ENCODE results near the gene BLCAP.
"Not testable (repeated sequence)": the region's sequence is repeated elsewhere in the genome, so short reads cannot be mapped to it uniquely, and the experiment has no call there.

The BLCAP gene

DNA sequence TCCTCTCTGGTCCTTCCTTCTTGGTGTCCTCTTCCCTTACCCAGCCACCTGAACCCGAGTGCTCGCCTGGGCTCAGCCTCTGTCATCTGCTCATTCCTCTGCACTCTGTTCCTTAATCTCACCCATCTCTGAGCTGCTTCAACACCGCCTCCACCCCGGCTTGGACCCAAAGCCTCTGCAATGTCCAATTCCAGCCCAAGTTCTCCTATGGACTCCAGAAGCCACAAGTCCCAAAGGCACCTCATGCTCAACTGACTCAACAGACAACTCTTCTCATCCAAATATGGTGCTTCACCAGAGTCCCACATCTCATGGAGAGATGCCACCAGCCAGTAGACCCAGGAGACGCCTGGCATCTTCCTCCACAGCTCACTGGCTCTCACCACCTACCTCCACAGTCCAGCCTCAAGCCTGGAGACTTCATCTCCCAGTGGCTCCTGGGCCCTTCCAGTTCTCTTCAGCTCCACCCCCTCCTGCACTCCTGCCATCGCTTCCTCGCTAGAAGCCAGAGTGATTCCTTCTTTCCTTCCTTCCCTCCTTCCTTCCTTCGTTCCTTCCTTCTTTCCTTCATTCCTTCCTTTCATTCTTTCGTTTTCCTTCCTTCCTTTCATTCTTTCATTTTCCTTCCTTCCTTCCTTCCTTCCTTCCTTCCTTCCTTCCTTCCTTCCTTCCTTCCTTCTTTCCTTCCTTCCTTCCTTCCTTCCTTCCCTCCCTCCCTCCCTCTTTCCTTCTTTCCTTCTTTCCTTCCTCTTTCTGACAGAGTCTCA lies 47.6 kb downstream of the BLCAP start:
- DNase-seq: no peak

GRCh38 chr20:37479266-37479665 lies 48.4 kb downstream of the BLCAP start:
- DNase-seq: no peak

- no peak for DNase-seq
Observed at GRCh38 chr20:37477041-37477440, 50.6 kb downstream of the BLCAP start.

DNA sequence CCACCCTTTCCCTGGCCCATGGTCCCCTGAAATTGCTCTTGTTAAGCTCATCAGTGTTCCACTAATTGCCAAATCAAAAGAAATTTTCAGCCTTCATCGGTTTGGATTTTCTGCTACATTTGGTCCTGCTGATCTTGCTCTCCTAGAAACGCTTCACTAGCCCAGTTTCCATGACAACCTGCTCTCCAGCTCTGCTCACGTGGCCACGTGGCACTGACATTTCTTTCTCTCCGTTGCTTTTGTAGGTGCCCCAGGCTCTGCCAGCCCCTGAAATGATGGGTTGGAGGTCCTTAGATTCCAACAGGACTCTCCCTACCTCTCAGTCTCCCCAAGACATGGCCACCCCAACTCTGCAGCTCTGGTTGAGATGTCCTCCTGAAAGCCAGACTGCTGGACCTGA lies 52.4 kb downstream of the BLCAP start:
- DNase-seq: no peak

GRCh38 chr20:37474386-37474785 lies 53.3 kb downstream of the BLCAP start:
- DNase-seq: no peak

DNA sequence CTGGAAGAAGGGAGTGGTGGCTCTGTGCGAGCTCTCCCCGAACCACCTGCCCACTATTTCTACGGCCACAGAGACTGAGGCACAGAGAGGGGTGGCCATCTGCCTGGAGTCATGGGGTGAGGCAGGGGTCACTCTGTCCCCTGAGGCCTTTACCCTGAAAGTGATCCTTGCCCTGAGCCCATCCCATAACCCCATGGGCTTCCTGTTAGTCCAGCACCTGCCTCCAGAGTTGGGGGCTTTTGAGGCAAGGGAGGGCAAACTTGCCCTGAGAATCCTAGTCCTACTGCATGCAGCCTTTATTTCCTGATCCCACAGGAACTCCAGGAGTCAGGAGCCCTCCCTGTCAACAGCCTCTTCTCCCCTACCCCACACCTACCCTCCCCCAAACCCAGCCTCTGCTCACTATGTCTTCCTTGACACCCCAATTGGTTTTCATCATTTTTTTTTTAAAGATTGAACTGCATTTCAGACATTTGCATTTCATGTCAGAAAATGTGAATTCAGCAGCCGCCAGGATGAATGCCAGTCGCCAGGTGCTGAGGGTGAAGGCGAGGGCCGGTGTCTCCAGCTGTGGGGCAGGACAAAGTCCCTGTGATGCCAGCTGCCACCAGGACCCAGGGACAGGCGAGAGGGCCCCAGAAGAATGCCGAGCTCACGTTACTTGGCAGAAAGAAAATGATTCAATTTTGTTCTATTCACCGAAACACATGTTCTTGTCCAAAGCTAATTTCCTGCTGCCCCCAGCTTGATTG lies 54.3 kb downstream of the BLCAP start:
- no peak for DNase-seq

DNA sequence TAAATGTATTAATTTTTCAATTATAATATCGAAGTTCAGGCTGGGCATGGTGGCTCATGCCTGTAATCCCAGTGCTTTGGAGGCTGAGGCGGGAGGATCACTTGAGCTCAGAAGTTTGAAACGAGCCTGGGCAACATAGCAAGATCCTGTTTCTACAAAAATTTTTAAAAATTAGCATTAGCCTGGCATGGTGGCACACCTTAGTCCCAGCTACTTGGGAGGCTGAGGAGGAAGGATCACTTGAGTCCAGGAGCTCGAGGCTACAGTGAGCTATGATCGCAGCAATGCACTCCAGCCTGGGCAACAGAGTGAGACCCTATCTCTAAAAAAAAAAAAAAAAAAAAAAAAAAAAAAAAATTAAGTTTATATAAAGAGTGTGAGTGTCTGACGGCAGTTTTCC lies 55.2 kb downstream of the BLCAP start:
- DNase-seq: not testable (repeated sequence)

DNA sequence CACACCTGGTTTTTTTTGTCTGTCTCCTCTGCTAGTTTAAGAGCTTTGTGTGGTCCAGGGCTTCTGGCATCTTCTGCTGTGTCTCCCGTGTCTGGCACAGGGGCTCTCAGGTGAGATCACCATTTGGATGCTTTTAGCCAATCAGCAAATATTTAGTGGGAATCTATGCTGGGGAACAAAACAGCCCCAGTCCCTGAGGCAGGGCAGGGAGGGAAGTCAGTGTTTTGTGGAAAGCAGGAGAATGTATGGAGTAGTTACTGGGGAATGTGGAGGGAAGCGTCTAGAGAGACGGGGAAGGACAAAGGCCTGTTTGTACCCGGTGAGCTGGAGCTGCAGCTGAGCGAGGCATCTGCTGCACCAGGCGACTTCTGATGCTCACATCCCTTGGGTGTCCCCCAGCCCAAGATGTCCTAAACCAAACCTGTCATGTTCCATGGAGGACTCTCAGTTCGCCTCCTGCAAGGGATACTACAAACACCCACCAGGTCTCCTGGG lies 55.9 kb downstream of the BLCAP start:
- DNase-seq: no peak

DNA sequence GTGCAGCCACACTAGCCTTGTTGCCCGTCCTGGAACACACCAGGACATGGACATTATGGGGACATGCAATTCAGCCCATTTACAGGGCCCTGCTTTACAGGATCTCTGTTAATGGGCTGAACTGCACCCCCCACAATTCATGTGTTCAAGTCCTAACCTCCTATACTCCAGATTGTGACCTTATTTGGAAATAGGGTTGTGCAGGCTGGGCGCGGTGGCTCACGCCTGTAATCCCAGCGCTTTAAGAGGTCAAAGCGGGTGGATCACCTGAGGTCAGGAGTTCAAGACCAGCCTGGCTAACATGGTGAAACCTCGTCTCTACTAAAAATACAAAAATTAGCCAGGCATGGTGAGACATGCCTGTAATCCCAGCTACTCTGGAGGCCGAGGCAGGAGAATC lies 57.5 kb downstream of the BLCAP start:
- not testable (repeated sequence) for DNase-seq

DNA sequence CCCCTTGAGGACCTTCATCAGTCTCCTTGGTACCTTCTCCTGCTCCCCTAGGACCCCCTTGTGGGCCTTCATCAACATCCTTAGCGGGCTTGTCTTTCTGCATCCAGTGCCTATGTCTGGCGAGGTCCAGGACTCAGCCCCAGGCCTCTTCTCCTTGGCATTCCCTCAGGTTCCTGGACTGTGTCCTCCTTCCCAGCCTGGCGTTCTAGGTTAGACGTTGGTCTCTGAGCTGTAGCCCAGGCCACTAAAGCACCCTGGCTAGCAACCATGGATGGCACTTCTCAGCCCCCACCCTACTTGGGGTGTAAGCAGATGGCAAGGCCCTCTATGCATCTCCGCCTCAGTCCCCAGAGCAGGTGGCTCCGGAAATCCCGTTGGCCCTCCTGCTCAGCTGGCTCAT lies 58.1 kb downstream of the BLCAP start:
- DNase-seq: no peak

DNA sequence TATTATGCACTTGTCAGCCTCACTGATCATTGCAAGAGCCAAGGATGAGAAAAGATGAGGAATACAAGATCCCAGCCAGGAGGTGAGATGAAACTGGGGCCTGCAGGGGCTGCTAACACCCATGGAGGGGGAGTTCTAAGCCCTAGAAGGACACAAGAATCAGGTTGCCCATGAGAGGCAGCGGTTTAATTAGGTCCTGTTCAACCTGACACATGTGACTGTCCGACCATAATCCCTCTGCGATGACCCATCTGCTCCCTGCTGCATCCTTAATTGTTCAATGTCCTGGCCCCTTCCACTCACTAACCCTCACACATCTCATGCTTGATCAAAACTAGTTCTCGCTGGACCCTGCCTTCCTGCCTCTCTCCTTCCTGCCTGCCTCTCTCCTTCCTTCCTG lies 58.8 kb downstream of the BLCAP start:
- no peak for DNase-seq
